GM10266 (cell line): ENCODE data around the gene IQCE.

Experiments used
- DNase-seq: peaks from one replicate; pipeline ENCODE4 v3.0.0; 2012; ENCODE audit errors: extremely low spot score
- CTCF ChIP-seq: IDR thresholded peaks from 2 replicates; pipeline ENCODE4 v1.5.1; 2012; ENCODE audit warnings: mild to moderate bottlenecking, low read depth; ENCODE audit not compliant: control insufficient read depth, insufficient read depth; ENCODE audit errors: missing control alignments

The IQCE gene

GRCh38 chr7:2646680-2647571, 88.1 kb downstream of the IQCE start:
- no peak for DNase-seq
- no peak for TF ChIP-seq CTCF

- no peak for DNase-seq
- no peak for TF ChIP-seq CTCF
These were observed 88.9 kb downstream of the IQCE start for GRCh38 chr7:2647594-2648172.

- no peak for TF ChIP-seq CTCF
- no peak for DNase-seq
These were observed 90.5 kb downstream of the IQCE start for GRCh38 chr7:2649139-2649838.

GRCh38 chr7:2649991-2650390, 91.2 kb downstream of the IQCE start:
- no peak for DNase-seq
- TF ChIP-seq CTCF, result no peak

- TF ChIP-seq CTCF, result no peak
- DNase-seq, result no peak
These were observed 91.7 kb downstream of the IQCE start for GRCh38 chr7:2650451-2650850.

- DNase-seq, result no peak
- peak; percentile 14 for TF ChIP-seq CTCF
These were observed 92.6 kb downstream of the IQCE start for GRCh38 chr7:2651336-2651735.
